Tibial nerve (tissue), 4 donors: ENCODE results near the gene MLPH. TPM values are rescaled to one million over a fixed set of nuclear protein-coding genes. Genes with fewer than 3 reads are reported as not detected.

Source experiments
- DNase-seq, 2 donors: peaks; one replicate each; pipeline ENCODE4 v3.0.0-alpha.2; 2019; ENCODE audit warnings: low spot score in 2 of 2
- H3K27ac ChIP-seq, 4 donors: fragments of 200-600 bp; sonication (generic) in 3 of 4; one replicate each; pipeline ENCODE4 v1.5.1; 2017 to 2019; ENCODE audit warnings: mild to moderate bottlenecking in 1 of 4
- H3K27me3 ChIP-seq, 2 donors: fragments of 200-600 bp; sonication (generic) in 1 of 2; one replicate each; pipeline versions ENCODE4 v1.5.1 to v1.6.0; 2017 to 2019
- H3K36me3 ChIP-seq, 3 donors: fragments of 200-600 bp; sonication (generic); one replicate each; pipeline ENCODE4 v1.5.1; 2018 to 2019
- H3K4me1 ChIP-seq, 4 donors: fragments of 200-600 bp; sonication (generic) in 3 of 4; one replicate each; pipeline ENCODE4 v1.5.1; 2017 to 2019
- H3K4me3 ChIP-seq, 4 donors: fragments of 200-600 bp; sonication (generic) in 3 of 4; one replicate each; pipeline ENCODE4 v1.5.1; 2017 to 2019; ENCODE audit warnings: mild to moderate bottlenecking in 1 of 4, moderate library complexity in 1 of 4
- H3K9me3 ChIP-seq, 4 donors: fragments of 200-600 bp; sonication (generic) in 3 of 4; one replicate each; pipeline ENCODE4 v1.5.1; 2017 to 2019
- EP300 ChIP-seq, 2 donors: sonication (generic); formaldehyde crosslinking; IDR thresholded peaks; one replicate each; pipeline ENCODE4 v1.6.1; 2017; ENCODE audit warnings: antibody characterized with exemption in 2 of 2, mild to moderate bottlenecking in 1 of 2
- POLR2A ChIP-seq, 2 donors: fragments of 450-650 bp; IDR thresholded peaks; one replicate each; pipeline ENCODE4 v1.6.1; 2017; ENCODE audit warnings: antibody characterized with exemption in 2 of 2, mild to moderate bottlenecking in 2 of 2, moderate library complexity in 2 of 2
- WGBS, 2 donors: methylation state at CpG; one replicate each; pipeline ENCODE4 v1.1.5; 2018; 5-methylcytosine and 5-hydroxymethylcytosine counted together
- total RNA-seq, 4 donors: library from RNA; depleted of rRNA; stranded (reverse); fragments of >200 nt; gene quantifications; one replicate each; pipeline ENCODE4 v1.1.0, GENCODE V29; 2016
- TF ChIP-seq, protein P1 (sequence below), 5 experiments: fragments of 200-600 bp in 3 of 5; fragments of 450-650 bp in 2 of 5; sonication (generic) in 3 of 5; IDR thresholded peaks; one replicate each; pipeline ENCODE4 v1.5.1; 2016 to 2019; ENCODE audit warnings: antibody characterized with exemption in 5 of 5, mild to moderate bottlenecking in 3 of 5, moderate library complexity in 2 of 5

MLPH gene
- total RNA-seq, 4 donors from 2014 or later = 41.4 to 108 (median 62.1) TPM

GRCh38 chr2:237509151-237509550 is 22.1 kb downstream of the MLPH start:
- no peaks in the 10 kb centered on the region for H3K27me3 ChIP-seq
- no peak for TF ChIP-seq POLR2A (IDR thresholded peaks at IDR 0.05)
- TF ChIP-seq, protein P1, sequence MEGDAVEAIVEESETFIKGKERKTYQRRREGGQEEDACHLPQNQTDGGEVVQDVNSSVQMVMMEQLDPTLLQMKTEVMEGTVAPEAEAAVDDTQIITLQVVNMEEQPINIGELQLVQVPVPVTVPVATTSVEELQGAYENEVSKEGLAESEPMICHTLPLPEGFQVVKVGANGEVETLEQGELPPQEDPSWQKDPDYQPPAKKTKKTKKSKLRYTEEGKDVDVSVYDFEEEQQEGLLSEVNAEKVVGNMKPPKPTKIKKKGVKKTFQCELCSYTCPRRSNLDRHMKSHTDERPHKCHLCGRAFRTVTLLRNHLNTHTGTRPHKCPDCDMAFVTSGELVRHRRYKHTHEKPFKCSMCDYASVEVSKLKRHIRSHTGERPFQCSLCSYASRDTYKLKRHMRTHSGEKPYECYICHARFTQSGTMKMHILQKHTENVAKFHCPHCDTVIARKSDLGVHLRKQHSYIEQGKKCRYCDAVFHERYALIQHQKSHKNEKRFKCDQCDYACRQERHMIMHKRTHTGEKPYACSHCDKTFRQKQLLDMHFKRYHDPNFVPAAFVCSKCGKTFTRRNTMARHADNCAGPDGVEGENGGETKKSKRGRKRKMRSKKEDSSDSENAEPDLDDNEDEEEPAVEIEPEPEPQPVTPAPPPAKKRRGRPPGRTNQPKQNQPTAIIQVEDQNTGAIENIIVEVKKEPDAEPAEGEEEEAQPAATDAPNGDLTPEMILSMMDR (IDR thresholded peaks at IDR 0.05) = no peak
- no peak for TF ChIP-seq EP300 (IDR thresholded peaks at IDR 0.05)
- peaks cover 0 to 30% (median 7%) of the 10 kb centered on the region in 4 donors for H3K4me1 ChIP-seq
- no peaks in the 10 kb centered on the region for H3K36me3 ChIP-seq
- no peak for DNase-seq
- peak overlapping the region in 1 of 4 donors; percentile 25 for H3K27ac ChIP-seq
- no peaks in the 10 kb centered on the region for H3K9me3 ChIP-seq
- H3K4me3 ChIP-seq = no peak overlapping the region
- 86 to 89% methylated on average over 2 of the region's 2 CpGs for WGBS, 2 donors

GRCh38 chr2:237509905-237510304 is 22.9 kb downstream of the MLPH start:
- H3K9me3 ChIP-seq = no peaks in the 10 kb centered on the region
- no peaks in the 10 kb centered on the region for H3K36me3 ChIP-seq
- DNase-seq = no peak
- no peak overlapping the region for H3K27ac ChIP-seq
- H3K4me3 ChIP-seq = no peak overlapping the region
- WGBS, 2 donors = 63 to 64% methylated on average over 7 of the region's 7 CpGs
- no peaks in the 10 kb centered on the region for H3K27me3 ChIP-seq
- no peak for TF ChIP-seq EP300 (IDR thresholded peaks at IDR 0.05)
- TF ChIP-seq POLR2A (IDR thresholded peaks at IDR 0.05) = no peak
- TF ChIP-seq, protein P1 (IDR thresholded peaks at IDR 0.05) = no peak
- peaks cover 0 to 30% (median 7%) of the 10 kb centered on the region in 4 donors for H3K4me1 ChIP-seq

- no peak for DNase-seq
- TF ChIP-seq POLR2A (IDR thresholded peaks at IDR 0.05) (no peak), EP300 (IDR thresholded peaks at IDR 0.05) (no peak)
- TF ChIP-seq, protein P1 (IDR thresholded peaks at IDR 0.05) = no peak
- WGBS, 2 donors = 72% methylated on average over 21 of the region's 21 CpGs
- Histone ChIP-seq H3K27ac (no peak overlapping the region), H3K36me3 (no peaks in the 10 kb centered on the region), H3K27me3 (no peaks in the 10 kb centered on the region), H3K4me1 (peaks cover 0 to 30% (median 7%) of the 10 kb centered on the region in 4 donors), H3K4me3 (no peak overlapping the region), H3K9me3 (no peaks in the 10 kb centered on the region)
These were observed 23.6 kb downstream of the MLPH start for GRCh38 chr2:237510502-237511217.

- no peak for DNase-seq
- no peak overlapping the region for H3K4me3 ChIP-seq
- 78 to 79% methylated on average over 1 of the region's 1 CpG for WGBS, 2 donors
- no peaks in the 10 kb centered on the region for H3K27me3 ChIP-seq
- H3K9me3 ChIP-seq = no peaks in the 10 kb centered on the region
- TF ChIP-seq EP300 (IDR thresholded peaks at IDR 0.05) = peak in 1 of 2 donors; percentile 28
- TF ChIP-seq, protein P1 (IDR thresholded peaks at IDR 0.05) = no peak
- H3K36me3 ChIP-seq = no peaks in the 10 kb centered on the region
- peak overlapping the region in 2 of 4 donors; percentile 62 to 72 for H3K27ac ChIP-seq
- peaks cover 0 to 30% (median 7%) of the 10 kb centered on the region in 4 donors for H3K4me1 ChIP-seq
These were observed 24.4 kb downstream of the MLPH start for GRCh38 chr2:237511433-237511832.

DNA sequence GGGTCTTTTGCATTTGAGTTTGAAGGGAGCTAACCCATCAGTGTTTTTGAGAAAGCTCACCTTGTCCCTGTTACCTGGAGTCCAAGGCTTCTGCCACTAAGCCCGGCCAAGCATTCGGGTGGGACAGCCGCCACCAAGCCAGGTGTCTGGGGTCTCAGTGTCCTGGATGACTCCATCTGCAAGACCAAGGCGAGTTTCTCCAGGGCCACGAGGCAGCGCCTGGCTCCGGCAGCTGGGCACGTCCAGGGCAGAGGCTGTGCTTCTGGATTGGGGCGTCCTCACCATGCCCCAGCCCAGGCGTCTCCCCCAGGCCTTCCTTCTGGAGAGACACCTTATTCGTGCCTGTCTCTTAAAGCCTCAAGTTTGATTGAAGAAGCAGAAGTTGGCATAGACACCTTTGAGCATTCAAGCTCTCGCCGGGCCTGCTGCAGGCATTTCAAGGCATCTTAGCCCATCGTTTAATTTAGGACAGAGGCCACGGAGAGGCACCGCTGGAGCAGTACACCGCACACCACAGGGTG is 24.9 kb downstream of the MLPH start:
- H3K4me1 ChIP-seq = peaks cover 0 to 30% (median 7%) of the 10 kb centered on the region in 4 donors
- 87 to 93% methylated on average over 16 to 17 of the region's 17 CpGs for WGBS, 2 donors
- no peaks in the 10 kb centered on the region for H3K9me3 ChIP-seq
- no peak for DNase-seq
- H3K27ac ChIP-seq = peak overlapping the region in 2 of 4 donors; percentile 62 to 72
- no peaks in the 10 kb centered on the region for H3K27me3 ChIP-seq
- no peaks in the 10 kb centered on the region for H3K36me3 ChIP-seq
- H3K4me3 ChIP-seq = no peak overlapping the region
- TF ChIP-seq EP300 (IDR thresholded peaks at IDR 0.05) (no peak), POLR2A (IDR thresholded peaks at IDR 0.05) (no peak)
- TF ChIP-seq, protein P1 (IDR thresholded peaks at IDR 0.05) = no peak
